HG02970 (cell line): ENCODE measurements around the gene OR6F1.
"Not testable (repeated sequence)": the region's sequence is repeated elsewhere in the genome, so short reads cannot be mapped to it uniquely, and the experiment has no call there.

Experiments used
- ATAC-seq: cut with Tn5 transposase; IDR thresholded peaks from one replicate; pipeline ENCODE4 v1.9.1; 2021; ENCODE audit warnings: mild to moderate bottlenecking, moderate library complexity, moderate number of reproducible peaks; ENCODE audit not compliant: unreplicated experiment, low FRiP score

OR6F1 gene

GRCh38 chr1:247716546-247716945 lies at the start of gene OR6F1:
OR6F1 (minus strand) TSS chr1:247716646; CDS start chr1:247712755, 3,891 bp downstream.
- no peak for ATAC-seq

- no peak for ATAC-seq
Observed at GRCh38 chr1:247760456-247760855, 44.0 kb upstream of the OR6F1 start, which contains the start of gene OR1C1. OR1C1 (minus strand) TSS chr1:247760556; CDS start chr1:247758406, 2,150 bp downstream.

GRCh38 chr1:247754311-247754710 lies 37.9 kb upstream of the OR6F1 start:
- not testable (repeated sequence) for ATAC-seq

- no peak for ATAC-seq
Observed at GRCh38 chr1:247749870-247750269, 33.4 kb upstream of the OR6F1 start.

- no peak for ATAC-seq
Observed at GRCh38 chr1:247748041-247748440, 31.6 kb upstream of the OR6F1 start, which contains the start of gene OR14A2. OR14A2 (minus strand) TSS chr1:247748141.

- ATAC-seq: no peak
Observed at GRCh38 chr1:247747616-247748015, 31.2 kb upstream of the OR6F1 start.

GRCh38 chr1:247746391-247746935 lies 30.0 kb upstream of the OR6F1 start:
- no peak for ATAC-seq

- ATAC-seq: not testable (repeated sequence)
Observed at GRCh38 chr1:247742215-247742760, 25.8 kb upstream of the OR6F1 start.

- no peak for ATAC-seq
Observed at GRCh38 chr1:247741756-247742155, 25.3 kb upstream of the OR6F1 start.

- ATAC-seq: no peak
Observed at GRCh38 chr1:247740721-247741120, 24.3 kb upstream of the OR6F1 start.

GRCh38 chr1:247738315-247738714 lies 21.9 kb upstream of the OR6F1 start, which contains the start of gene OR14K1:
OR14K1 (plus strand) TSS chr1:247738615; CDS start chr1:247738615, 0 bp downstream.
- no peak for ATAC-seq

- ATAC-seq: no peak
Observed at GRCh38 chr1:247721222-247721621, 4.8 kb upstream of the OR6F1 start.

GRCh38 chr1:247713753-247714152 lies 2.7 kb downstream of the OR6F1 start:
- ATAC-seq: no peak

GRCh38 chr1:247710681-247711080 lies 5.8 kb downstream of the OR6F1 start:
- ATAC-seq: not testable (repeated sequence)

GRCh38 chr1:247701338-247701737 lies 15.1 kb downstream of the OR6F1 start:
- no peak for ATAC-seq

- peak; percentile 85 for ATAC-seq
Observed at GRCh38 chr1:247681288-247681897, 35.1 kb downstream of the OR6F1 start.

- ATAC-seq: no peak
Observed at GRCh38 chr1:247680171-247680570, 36.3 kb downstream of the OR6F1 start.

- no peak for ATAC-seq
Observed at GRCh38 chr1:247679639-247680038, 36.8 kb downstream of the OR6F1 start, which contains the start of gene OR13G1. OR13G1 (minus strand) TSS chr1:247679739; CDS start chr1:247673041, 6,698 bp downstream.

- ATAC-seq: no peak
Observed at GRCh38 chr1:247669225-247669624, 47.2 kb downstream of the OR6F1 start.
